Neural cell (in vitro differentiated cells): ENCODE measurements around the gene CNOT3.

Experiments
- EP300 ChIP-seq: fragments of 450-650 bp; conservative IDR thresholded peaks from 2 replicates; pipeline ENCODE4 v1.6.1; 2014; ENCODE audit warnings: antibody characterized with exemption, mild to moderate bottlenecking, moderate library complexity; ENCODE audit not compliant: poor library complexity, severe bottlenecking
- EZH2 ChIP-seq: fragments of 200-600, 300-800 bp; shearing (Covaris generic), sonication (generic); IDR thresholded peaks from 2 replicates; pipeline ENCODE4 v1.6.1; 2014; ENCODE audit warnings: antibody characterized with exemption, low read length, borderline replicate concordance, mild to moderate bottlenecking; ENCODE audit not compliant: insufficient read depth, poor library complexity, severe bottlenecking
- POLR2AphosphoS5 ChIP-seq: IDR thresholded peaks from 2 replicates; pipeline ENCODE4 v1.6.1; 2012
- RAD21 ChIP-seq: fragments of 450-650 bp; conservative IDR thresholded peaks from 2 replicates; pipeline ENCODE4 v1.6.1; 2014; ENCODE audit warnings: antibody characterized with exemption, mild to moderate bottlenecking, moderate library complexity
- TAF1 ChIP-seq: IDR thresholded peaks from 2 replicates; pipeline ENCODE4 v1.6.1; 2012; ENCODE audit warnings: low read depth
- TF ChIP-seq, protein P1 (sequence below): fragments of 450-650 bp; IDR thresholded peaks from 2 replicates; pipeline ENCODE4 v1.5.1; 2014; ENCODE audit warnings: antibody characterized with exemption, mild to moderate bottlenecking, moderate library complexity; ENCODE audit not compliant: poor library complexity, severe bottlenecking
- TF ChIP-seq, protein P2 (sequence below): IDR thresholded peaks from 2 replicates; pipeline ENCODE4 v1.6.1; 2012; ENCODE audit warnings: borderline replicate concordance

DNA sequence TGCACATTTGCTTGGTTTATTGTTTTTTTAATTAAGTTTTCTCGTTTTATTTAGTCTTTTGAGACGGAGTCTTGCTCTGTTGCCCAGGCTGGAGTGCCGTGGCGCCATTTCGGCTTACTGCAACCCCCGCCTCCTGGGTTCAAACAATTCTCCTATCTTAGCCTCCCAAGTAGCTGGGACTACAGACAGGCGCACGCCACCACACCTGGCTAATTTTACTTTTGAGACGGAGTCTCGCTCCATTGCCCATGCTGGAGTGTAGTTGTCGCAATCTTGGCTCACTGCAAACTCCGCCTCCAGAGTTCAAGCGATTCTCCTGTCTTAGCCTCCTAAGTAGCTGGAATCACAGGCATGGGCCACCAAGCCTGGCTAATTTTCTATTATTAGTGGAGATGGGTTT lies 64.4 kb downstream of the CNOT3 start:
- TF ChIP-seq, protein P1, sequence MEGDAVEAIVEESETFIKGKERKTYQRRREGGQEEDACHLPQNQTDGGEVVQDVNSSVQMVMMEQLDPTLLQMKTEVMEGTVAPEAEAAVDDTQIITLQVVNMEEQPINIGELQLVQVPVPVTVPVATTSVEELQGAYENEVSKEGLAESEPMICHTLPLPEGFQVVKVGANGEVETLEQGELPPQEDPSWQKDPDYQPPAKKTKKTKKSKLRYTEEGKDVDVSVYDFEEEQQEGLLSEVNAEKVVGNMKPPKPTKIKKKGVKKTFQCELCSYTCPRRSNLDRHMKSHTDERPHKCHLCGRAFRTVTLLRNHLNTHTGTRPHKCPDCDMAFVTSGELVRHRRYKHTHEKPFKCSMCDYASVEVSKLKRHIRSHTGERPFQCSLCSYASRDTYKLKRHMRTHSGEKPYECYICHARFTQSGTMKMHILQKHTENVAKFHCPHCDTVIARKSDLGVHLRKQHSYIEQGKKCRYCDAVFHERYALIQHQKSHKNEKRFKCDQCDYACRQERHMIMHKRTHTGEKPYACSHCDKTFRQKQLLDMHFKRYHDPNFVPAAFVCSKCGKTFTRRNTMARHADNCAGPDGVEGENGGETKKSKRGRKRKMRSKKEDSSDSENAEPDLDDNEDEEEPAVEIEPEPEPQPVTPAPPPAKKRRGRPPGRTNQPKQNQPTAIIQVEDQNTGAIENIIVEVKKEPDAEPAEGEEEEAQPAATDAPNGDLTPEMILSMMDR, result no peak
- TF ChIP-seq EP300 (no peak), POLR2AphosphoS5 (no peak), EZH2 (no peak), RAD21 (no peak), TAF1 (no peak)
- TF ChIP-seq, protein P2, sequence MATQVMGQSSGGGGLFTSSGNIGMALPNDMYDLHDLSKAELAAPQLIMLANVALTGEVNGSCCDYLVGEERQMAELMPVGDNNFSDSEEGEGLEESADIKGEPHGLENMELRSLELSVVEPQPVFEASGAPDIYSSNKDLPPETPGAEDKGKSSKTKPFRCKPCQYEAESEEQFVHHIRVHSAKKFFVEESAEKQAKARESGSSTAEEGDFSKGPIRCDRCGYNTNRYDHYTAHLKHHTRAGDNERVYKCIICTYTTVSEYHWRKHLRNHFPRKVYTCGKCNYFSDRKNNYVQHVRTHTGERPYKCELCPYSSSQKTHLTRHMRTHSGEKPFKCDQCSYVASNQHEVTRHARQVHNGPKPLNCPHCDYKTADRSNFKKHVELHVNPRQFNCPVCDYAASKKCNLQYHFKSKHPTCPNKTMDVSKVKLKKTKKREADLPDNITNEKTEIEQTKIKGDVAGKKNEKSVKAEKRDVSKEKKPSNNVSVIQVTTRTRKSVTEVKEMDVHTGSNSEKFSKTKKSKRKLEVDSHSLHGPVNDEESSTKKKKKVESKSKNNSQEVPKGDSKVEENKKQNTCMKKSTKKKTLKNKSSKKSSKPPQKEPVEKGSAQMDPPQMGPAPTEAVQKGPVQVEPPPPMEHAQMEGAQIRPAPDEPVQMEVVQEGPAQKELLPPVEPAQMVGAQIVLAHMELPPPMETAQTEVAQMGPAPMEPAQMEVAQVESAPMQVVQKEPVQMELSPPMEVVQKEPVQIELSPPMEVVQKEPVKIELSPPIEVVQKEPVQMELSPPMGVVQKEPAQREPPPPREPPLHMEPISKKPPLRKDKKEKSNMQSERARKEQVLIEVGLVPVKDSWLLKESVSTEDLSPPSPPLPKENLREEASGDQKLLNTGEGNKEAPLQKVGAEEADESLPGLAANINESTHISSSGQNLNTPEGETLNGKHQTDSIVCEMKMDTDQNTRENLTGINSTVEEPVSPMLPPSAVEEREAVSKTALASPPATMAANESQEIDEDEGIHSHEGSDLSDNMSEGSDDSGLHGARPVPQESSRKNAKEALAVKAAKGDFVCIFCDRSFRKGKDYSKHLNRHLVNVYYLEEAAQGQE, result no peak
